ENCODE results near the gene CDK6.

The CDK6 gene

DNA sequence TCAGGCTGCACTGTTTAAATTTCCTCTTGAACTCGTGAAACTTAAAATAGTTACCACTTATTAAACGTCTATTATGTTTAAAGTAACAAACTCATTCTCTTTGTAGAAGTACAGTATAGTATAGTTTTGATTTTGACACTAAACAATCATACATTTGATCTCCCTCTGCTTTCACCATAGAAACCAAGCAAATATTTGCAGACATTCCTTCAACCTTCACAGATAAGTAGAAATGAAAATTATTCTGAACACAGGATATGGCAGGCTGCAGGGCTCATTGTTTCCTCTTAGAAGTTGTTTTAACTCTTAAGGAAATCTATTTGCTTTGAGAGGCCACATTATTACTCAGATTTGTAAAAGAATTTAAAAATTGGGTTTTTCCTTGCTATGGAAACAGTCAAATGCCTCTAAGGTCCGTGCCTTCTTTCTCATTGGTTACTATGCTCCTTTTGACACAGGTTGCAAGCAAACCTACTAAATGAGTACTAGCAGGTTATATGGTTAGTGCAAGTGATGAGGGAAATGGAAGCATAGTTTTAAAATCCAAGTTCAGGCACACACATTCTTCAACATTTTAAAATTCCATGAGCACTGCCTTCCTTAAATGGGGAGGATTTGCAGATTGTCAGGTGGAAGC lies 153.4 kb downstream of the CDK6 start:
- H3K4me2 ChIP-seq (ENCODE audit: low read length), result no peak overlapping the region
- H3K79me2 ChIP-seq, result no peaks in the 10 kb centered on the region
- no peaks in the 10 kb centered on the region for H3K9me3 ChIP-seq (ENCODE audit: control insufficient read depth, low read length)
- H2AFZ ChIP-seq, result no peak overlapping the region
- no peaks in the 10 kb centered on the region for H3K36me3 ChIP-seq (ENCODE audit: control insufficient read depth, insufficient read depth, low read length)
- no peak overlapping the region for H3K4me3 ChIP-seq (ENCODE audit: low read depth, low read length)
- H3K4me1 ChIP-seq, result peaks cover 29% of the 10 kb centered on the region
- TF ChIP-seq, protein P1, sequence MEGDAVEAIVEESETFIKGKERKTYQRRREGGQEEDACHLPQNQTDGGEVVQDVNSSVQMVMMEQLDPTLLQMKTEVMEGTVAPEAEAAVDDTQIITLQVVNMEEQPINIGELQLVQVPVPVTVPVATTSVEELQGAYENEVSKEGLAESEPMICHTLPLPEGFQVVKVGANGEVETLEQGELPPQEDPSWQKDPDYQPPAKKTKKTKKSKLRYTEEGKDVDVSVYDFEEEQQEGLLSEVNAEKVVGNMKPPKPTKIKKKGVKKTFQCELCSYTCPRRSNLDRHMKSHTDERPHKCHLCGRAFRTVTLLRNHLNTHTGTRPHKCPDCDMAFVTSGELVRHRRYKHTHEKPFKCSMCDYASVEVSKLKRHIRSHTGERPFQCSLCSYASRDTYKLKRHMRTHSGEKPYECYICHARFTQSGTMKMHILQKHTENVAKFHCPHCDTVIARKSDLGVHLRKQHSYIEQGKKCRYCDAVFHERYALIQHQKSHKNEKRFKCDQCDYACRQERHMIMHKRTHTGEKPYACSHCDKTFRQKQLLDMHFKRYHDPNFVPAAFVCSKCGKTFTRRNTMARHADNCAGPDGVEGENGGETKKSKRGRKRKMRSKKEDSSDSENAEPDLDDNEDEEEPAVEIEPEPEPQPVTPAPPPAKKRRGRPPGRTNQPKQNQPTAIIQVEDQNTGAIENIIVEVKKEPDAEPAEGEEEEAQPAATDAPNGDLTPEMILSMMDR (IDR thresholded peaks at IDR 0.05), result no peak
- no peaks in the 10 kb centered on the region for H3K27me3 ChIP-seq (ENCODE audit: control insufficient read depth, insufficient read depth, low read length)
- H3K9ac ChIP-seq, result no peak overlapping the region
- peak overlapping the region; percentile 50 for H3K27ac ChIP-seq

DNA sequence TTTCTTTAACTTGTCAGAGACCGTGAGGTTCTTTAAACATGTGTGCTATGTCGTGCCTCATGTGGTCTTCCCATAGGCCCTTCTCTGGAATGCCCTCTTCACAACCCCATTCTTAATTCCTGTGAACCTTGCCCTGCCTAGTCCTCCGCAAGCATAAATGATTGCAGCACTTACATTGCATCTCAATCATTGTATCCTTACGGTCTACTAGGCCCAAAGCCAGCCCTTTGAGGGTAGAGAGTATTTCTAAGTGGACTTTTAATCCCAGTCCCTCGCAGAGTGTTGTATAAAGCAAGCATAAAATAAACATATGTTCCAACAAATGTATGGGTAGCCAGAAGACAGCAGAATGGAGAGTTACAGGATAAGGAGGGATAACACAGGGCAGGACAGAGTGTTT lies 154.0 kb downstream of the CDK6 start:
- H3K9me3 ChIP-seq (ENCODE audit: control insufficient read depth, low read length), result no peaks in the 10 kb centered on the region
- TF ChIP-seq, protein P1 (IDR thresholded peaks at IDR 0.05), result no peak
- no peak overlapping the region for H3K4me3 ChIP-seq (ENCODE audit: low read depth, low read length)
- H3K9ac ChIP-seq, result no peak overlapping the region
- no peaks in the 10 kb centered on the region for H3K36me3 ChIP-seq (ENCODE audit: control insufficient read depth, insufficient read depth, low read length)
- no peaks in the 10 kb centered on the region for H3K27me3 ChIP-seq (ENCODE audit: control insufficient read depth, insufficient read depth, low read length)
- H2AFZ ChIP-seq, result no peak overlapping the region
- H3K79me2 ChIP-seq, result no peaks in the 10 kb centered on the region
- H3K27ac ChIP-seq, result peak overlapping the region; percentile 50
- H3K4me1 ChIP-seq, result peaks cover 29% of the 10 kb centered on the region
- H3K4me2 ChIP-seq (ENCODE audit: low read length), result no peak overlapping the region

DNA sequence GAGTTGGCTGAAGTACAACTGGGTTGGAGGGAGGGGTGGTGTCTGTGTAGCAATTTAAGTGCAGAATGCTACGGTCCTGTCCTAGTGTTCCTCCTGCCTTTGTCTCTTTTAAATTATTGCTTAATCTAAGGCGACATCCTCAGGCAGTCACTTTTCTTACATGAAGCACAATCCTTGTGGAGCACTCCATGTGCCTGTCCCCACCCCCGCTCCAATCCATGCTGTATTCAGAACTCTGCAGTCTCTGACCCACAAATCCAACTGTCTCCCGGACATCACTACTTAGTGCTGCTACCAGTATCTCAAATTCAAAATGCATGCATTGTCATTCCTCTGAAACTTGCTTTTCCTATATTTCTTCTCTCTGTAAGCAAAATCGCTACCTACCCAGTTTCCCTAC lies 154.7 kb downstream of the CDK6 start:
- Histone ChIP-seq H3K36me3 (ENCODE audit: control insufficient read depth, insufficient read depth, low read length) (no peaks in the 10 kb centered on the region), H3K27ac (peak overlapping the region; percentile 36), H3K4me1 (peaks cover 29% of the 10 kb centered on the region), H3K9me3 (ENCODE audit: control insufficient read depth, low read length) (no peaks in the 10 kb centered on the region), H3K9ac (no peak overlapping the region), H3K79me2 (no peaks in the 10 kb centered on the region), H3K4me3 (ENCODE audit: low read depth, low read length) (no peak overlapping the region), H2AFZ (no peak overlapping the region), H3K4me2 (ENCODE audit: low read length) (no peak overlapping the region), H3K27me3 (ENCODE audit: control insufficient read depth, insufficient read depth, low read length) (no peaks in the 10 kb centered on the region)
- TF ChIP-seq, protein P1 (IDR thresholded peaks at IDR 0.05), result no peak

DNA sequence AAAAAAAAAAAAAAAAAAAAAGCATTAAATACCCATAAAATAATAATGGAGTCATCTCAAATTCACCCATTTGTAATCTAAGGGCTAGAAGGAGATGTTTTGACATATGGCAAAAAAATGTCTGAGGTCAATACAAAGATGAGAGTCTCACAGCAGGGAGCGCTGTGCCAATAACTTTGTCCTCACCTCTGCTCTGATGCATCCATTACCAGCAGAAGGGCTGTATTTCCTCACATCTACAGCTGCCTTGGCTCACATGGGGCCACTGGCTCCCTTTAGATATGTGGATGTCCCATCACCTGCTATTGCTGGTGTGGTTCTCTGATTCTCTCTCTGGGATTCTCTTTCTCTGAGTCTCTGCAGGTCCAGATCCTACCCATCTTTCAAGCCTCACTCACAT lies 155.9 kb downstream of the CDK6 start:
- Histone ChIP-seq H3K27ac (peak overlapping the region; percentile 36), H3K9ac (no peak overlapping the region), H3K9me3 (ENCODE audit: control insufficient read depth, low read length) (no peaks in the 10 kb centered on the region), H3K79me2 (no peaks in the 10 kb centered on the region), H3K27me3 (ENCODE audit: control insufficient read depth, insufficient read depth, low read length) (no peaks in the 10 kb centered on the region), H3K36me3 (ENCODE audit: control insufficient read depth, insufficient read depth, low read length) (no peaks in the 10 kb centered on the region), H3K4me2 (ENCODE audit: low read length) (no peak overlapping the region), H3K4me1 (peaks cover 29% of the 10 kb centered on the region), H2AFZ (no peak overlapping the region), H3K4me3 (ENCODE audit: low read depth, low read length) (no peak overlapping the region)
- TF ChIP-seq, protein P1 (IDR thresholded peaks at IDR 0.05), result no peak

DNA sequence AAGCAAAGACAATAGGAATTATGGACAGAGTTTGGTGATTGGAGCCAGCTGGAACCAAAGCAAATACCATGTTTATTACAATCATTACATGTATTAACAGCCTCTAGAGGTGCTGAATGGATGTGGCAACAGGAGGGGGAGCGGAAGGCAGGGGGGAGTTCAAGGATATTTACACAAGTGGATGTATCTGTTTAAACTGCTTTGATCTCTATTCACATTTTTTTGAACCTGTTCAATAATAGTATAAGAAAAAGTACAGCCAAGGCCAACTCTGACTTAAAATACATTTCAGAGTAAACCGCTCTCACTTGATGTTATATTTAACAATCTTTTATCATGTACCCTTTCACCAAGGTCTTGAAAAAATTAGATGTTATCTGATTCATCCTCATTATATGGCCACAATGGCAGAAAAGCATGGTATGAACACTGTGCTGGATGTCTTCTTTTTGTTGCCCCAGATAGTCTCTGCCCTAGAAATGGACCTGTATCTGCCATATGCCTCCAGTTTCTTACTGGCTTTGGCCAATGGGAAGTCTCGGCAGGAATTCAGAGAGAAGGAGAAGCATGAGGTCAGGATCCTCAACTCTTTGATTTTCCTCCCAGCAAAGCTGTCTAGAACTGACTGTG lies 158.0 kb downstream of the CDK6 start:
- Histone ChIP-seq H2AFZ (no peak overlapping the region), H3K4me3 (ENCODE audit: low read depth, low read length) (no peak overlapping the region), H3K4me2 (ENCODE audit: low read length) (no peak overlapping the region), H3K9me3 (ENCODE audit: control insufficient read depth, low read length) (no peaks in the 10 kb centered on the region), H3K79me2 (no peaks in the 10 kb centered on the region), H3K27ac (no peak overlapping the region), H3K36me3 (ENCODE audit: control insufficient read depth, insufficient read depth, low read length) (no peaks in the 10 kb centered on the region), H3K27me3 (ENCODE audit: control insufficient read depth, insufficient read depth, low read length) (no peaks in the 10 kb centered on the region), H3K9ac (no peak overlapping the region), H3K4me1 (peaks cover 32% of the 10 kb centered on the region)
- TF ChIP-seq, protein P1 (IDR thresholded peaks at IDR 0.05), result no peak
